GM21526 (cell line): ENCODE measurements around the gene CIAO2B.
"Not testable (repeated sequence)": the region's sequence is repeated elsewhere in the genome, so short reads cannot be mapped to it uniquely, and the experiment has no call there.

Experiments used
- ATAC-seq: cut with Tn5 transposase; IDR thresholded peaks from one replicate; pipeline ENCODE4 v1.9.1; 2021; ENCODE audit warnings: moderate library complexity; ENCODE audit not compliant: unreplicated experiment, low FRiP score

Gene CIAO2B

GRCh38 chr16:66934138-66934838 is at the start of gene CIAO2B:
CIAO2B (minus strand) TSS chr16:66934402; CDS start chr16:66934364, 38 bp downstream.
- ATAC-seq, result peak; percentile 57

GRCh38 chr16:66983033-66983432 is 48.8 kb upstream of the CIAO2B start:
- ATAC-seq, result no peak

- no peak for ATAC-seq
Measured at GRCh38 chr16:66979011-66979717, 45.0 kb upstream of the CIAO2B start.

- no peak for ATAC-seq
Measured at GRCh38 chr16:66977341-66978113, 43.3 kb upstream of the CIAO2B start.

GRCh38 chr16:66976746-66977145 is 42.5 kb upstream of the CIAO2B start:
- no peak for ATAC-seq

GRCh38 chr16:66975302-66975893 is 41.2 kb upstream of the CIAO2B start:
- no peak for ATAC-seq

- ATAC-seq, result not testable (repeated sequence)
Measured at GRCh38 chr16:66974932-66975246, 40.7 kb upstream of the CIAO2B start.

- ATAC-seq, result not testable (repeated sequence)
Measured at GRCh38 chr16:66974156-66974931, 40.1 kb upstream of the CIAO2B start.

- no peak for ATAC-seq
Measured at GRCh38 chr16:66973716-66974115, 39.5 kb upstream of the CIAO2B start.

GRCh38 chr16:66972983-66973382 is 38.8 kb upstream of the CIAO2B start:
- ATAC-seq, result no peak

GRCh38 chr16:66970775-66971720 is 36.8 kb upstream of the CIAO2B start:
- ATAC-seq, result no peak

GRCh38 chr16:66968847-66969246 is 34.6 kb upstream of the CIAO2B start:
- ATAC-seq, result no peak

- ATAC-seq, result no peak
Measured at GRCh38 chr16:66964049-66964448, 29.8 kb upstream of the CIAO2B start.

GRCh38 chr16:66961914-66962313 is 27.7 kb upstream of the CIAO2B start:
- ATAC-seq, result no peak

GRCh38 chr16:66961065-66961744 is 27.0 kb upstream of the CIAO2B start, which contains the start of gene CES3:
CES3 (plus strand) TSS chr16:66961266; CDS start chr16:66961308, 42 bp downstream.
- ATAC-seq, result peak; percentile 53

- ATAC-seq, result no peak
Measured at GRCh38 chr16:66960270-66960669, 26.1 kb upstream of the CIAO2B start.

GRCh38 chr16:66959704-66960161 is 25.5 kb upstream of the CIAO2B start:
- ATAC-seq, result no peak
